Glomerular endothelial cell (primary cell): Measurements from ENCODE around the gene DBNDD2. TPM values are rescaled to one million over a fixed set of nuclear protein-coding genes. Genes with fewer than 3 reads are reported as not detected.

Source experiments
- DNase-seq: peaks from one replicate; pipeline ENCODE4 v3.0.0-alpha.2; 2011; ENCODE audit warnings: low read depth, low spot score; ENCODE audit errors: extremely low read depth
- total RNA-seq: library from RNA; depleted of rRNA; stranded (reverse); fragments of >200 nt; gene quantifications from 2 replicates; pipeline ENCODE4 v1.2.3, GENCODE V29; 2015

The DBNDD2 gene
- total RNA-seq, 1 donor from 2014 or later, result 25.0 TPM

GRCh38 chr20:45377269-45377668, 30.8 kb upstream of the DBNDD2 start:
- no peak for DNase-seq

- DNase-seq, result no peak
Measured at GRCh38 chr20:45378191-45378590, 29.9 kb upstream of the DBNDD2 start, which contains the start of gene TP53TG5. Gene TP53TG5, minus strand, starts transcription at chr20:45378325. Its CDS starts 89 bp downstream, at chr20:45378236.

- DNase-seq, result no peak
Measured at GRCh38 chr20:45387274-45387673, 20.8 kb upstream of the DBNDD2 start.

GRCh38 chr20:45390931-45391330, 17.2 kb upstream of the DBNDD2 start:
- no peak for DNase-seq

- no peak for DNase-seq
Measured at GRCh38 chr20:45391559-45391958, 16.5 kb upstream of the DBNDD2 start.

- no peak for DNase-seq
Measured at GRCh38 chr20:45392733-45393132, 15.4 kb upstream of the DBNDD2 start.

GRCh38 chr20:45394221-45395113, 13.6 kb upstream of the DBNDD2 start:
- no peak for DNase-seq

- no peak for DNase-seq
Measured at GRCh38 chr20:45395114-45395415, 13.0 kb upstream of the DBNDD2 start.

- DNase-seq, result no peak
Measured at GRCh38 chr20:45399018-45399417, 9.1 kb upstream of the DBNDD2 start.

- DNase-seq, result no peak
Measured at GRCh38 chr20:45400346-45401031, 7.6 kb upstream of the DBNDD2 start.

GRCh38 chr20:45402946-45403345, 5.1 kb upstream of the DBNDD2 start:
- no peak for DNase-seq

- no peak for DNase-seq
Measured at GRCh38 chr20:45404438-45404837, 3.7 kb upstream of the DBNDD2 start.

GRCh38 chr20:45405571-45406259, 2.4 kb upstream of the DBNDD2 start:
- DNase-seq, result no peak

- DNase-seq, result no peak
Measured at GRCh38 chr20:45406260-45407066, 1.6 kb upstream of the DBNDD2 start.

- no peak for DNase-seq
Measured at GRCh38 chr20:45407067-45407745, 883 bp upstream of the DBNDD2 start.

- DNase-seq, result no peak
Measured at GRCh38 chr20:45408646-45409213, 641 bp downstream of the DBNDD2 start.

- no peak for DNase-seq
Measured at GRCh38 chr20:45409521-45410272, 1.6 kb downstream of the DBNDD2 start.

- no peak for DNase-seq
Measured at GRCh38 chr20:45410887-45411286, 2.8 kb downstream of the DBNDD2 start.

GRCh38 chr20:45412653-45413052, 4.6 kb downstream of the DBNDD2 start:
- no peak for DNase-seq
